BJ (cell line): ENCODE measurements around the gene TSPAN31. TPM values are rescaled to one million over a fixed set of nuclear protein-coding genes. Genes with fewer than 3 reads are reported as not detected.

Source experiments
- CTCF ChIA-PET: fragments of 350-600 bp; formaldehyde crosslinking; extraction: SDS; loops from one replicate; lab custom pipeline; 2021; ENCODE audit warnings: antibody characterized with exemption, inconsistent platforms; lab: Yijun Ruan, JAX
- POLR2A ChIA-PET: fragments of 300-600 bp; sonication (Branson Sonifier 250); formaldehyde crosslinking; extraction: SDS; loops from one replicate; lab custom pipeline; 2021; ENCODE audit warnings: antibody characterized with exemption; lab: Charles Lee
- DNase-seq: peaks from one replicate; pipeline ENCODE4 v3.0.0-alpha.2; 2011; ENCODE audit warnings: low read depth
- H3K27me3 ChIP-seq: 2 replicates; pipeline ENCODE4 v1.6.0; 2011; ENCODE audit warnings: low read length; ENCODE audit not compliant: control insufficient read depth, insufficient read depth
- H3K36me3 ChIP-seq: 2 replicates; pipeline ENCODE4 v1.5.1; 2011; ENCODE audit warnings: low read length; ENCODE audit not compliant: control insufficient read depth, insufficient read depth
- H3K4me3 ChIP-seq: 2 replicates; pipeline ENCODE4 v1.5.1; 2011; ENCODE audit warnings: low read depth, mild to moderate bottlenecking, control low read depth, low read length
- polyA plus RNA-seq: library from polyadenylated mRNA; depleted of rRNA; stranded (reverse); fragments of >200 nt; gene quantifications from 2 replicates; pipeline ENCODE4 v1.2.3, GENCODE V29; 2011
- TF ChIP-seq, protein P1 (sequence below): IDR thresholded peaks from 2 replicates; pipeline ENCODE4 v1.5.1; 2011; ENCODE audit warnings: low read depth, mild to moderate bottlenecking, control low read depth, inconsistent platforms, low read length, moderate library complexity; ENCODE audit not compliant: insufficient read depth

TSPAN31 gene
- polyA plus RNA-seq, 1 experiment = 25.7 TPM

DNA sequence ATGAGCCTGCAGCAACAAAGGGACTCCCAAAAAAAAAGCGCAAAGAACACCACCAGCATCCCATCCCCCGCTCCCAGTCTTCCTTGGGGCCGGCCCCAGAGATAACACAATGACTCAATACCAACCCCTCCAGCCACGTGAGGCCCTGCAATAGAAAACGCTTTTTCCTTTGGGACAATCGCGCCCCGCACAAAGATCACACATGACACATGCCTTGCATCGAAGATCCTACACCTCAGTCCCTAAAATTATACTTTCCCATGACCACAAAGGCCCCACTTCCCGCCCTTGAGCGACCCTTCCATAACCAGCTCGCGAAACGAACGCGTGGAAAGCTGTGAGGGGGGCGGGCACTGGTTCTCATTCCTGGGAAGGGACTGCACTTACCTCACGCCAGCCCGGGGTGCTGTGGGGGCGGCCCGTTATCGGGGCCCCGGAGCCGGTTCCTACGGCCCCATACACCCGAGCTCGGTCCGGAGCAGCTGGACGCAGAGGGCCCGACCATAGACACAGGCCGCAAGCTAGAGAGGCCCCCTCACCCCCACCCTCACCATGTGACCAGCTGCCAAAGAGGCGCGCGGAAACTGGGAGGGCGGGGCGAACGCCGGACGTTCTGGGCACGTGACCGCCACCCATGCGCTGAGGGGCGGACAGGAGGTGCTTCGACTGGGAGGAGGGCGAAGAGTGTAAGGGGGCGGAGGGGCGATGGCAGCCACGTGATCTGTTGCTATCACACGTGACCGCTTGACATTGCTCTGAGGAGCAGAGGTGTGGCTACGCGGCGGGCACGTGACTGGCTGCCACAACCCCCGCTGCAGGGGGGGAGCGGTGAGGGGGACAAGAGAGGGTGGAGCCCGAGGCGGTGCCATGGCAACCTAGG lies 7.2 kb downstream of the TSPAN31 start, which contains the start of gene CDK4:
Gene CDK4, minus strand, starts transcription at position 523 of the 880 bp plus-strand sequence. CDS start 593 bp downstream, outside the sequence.
- TF ChIP-seq, protein P1, sequence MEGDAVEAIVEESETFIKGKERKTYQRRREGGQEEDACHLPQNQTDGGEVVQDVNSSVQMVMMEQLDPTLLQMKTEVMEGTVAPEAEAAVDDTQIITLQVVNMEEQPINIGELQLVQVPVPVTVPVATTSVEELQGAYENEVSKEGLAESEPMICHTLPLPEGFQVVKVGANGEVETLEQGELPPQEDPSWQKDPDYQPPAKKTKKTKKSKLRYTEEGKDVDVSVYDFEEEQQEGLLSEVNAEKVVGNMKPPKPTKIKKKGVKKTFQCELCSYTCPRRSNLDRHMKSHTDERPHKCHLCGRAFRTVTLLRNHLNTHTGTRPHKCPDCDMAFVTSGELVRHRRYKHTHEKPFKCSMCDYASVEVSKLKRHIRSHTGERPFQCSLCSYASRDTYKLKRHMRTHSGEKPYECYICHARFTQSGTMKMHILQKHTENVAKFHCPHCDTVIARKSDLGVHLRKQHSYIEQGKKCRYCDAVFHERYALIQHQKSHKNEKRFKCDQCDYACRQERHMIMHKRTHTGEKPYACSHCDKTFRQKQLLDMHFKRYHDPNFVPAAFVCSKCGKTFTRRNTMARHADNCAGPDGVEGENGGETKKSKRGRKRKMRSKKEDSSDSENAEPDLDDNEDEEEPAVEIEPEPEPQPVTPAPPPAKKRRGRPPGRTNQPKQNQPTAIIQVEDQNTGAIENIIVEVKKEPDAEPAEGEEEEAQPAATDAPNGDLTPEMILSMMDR = no peak
- peaks cover 6% of the 10 kb centered on the region for H3K27me3 ChIP-seq
- peak; percentile 99 for DNase-seq
- CTCF ChIA-PET = interaction anchor here (0.9 to 1.1 kb wide), 3 partner anchors 15 to 28 kb away, joined by 3 to 4 read pairs (median 3); no protein-coding TSS in a partner anchor
- peak within 1 kb of the TSS; percentile 81 for H3K4me3 ChIP-seq
- POLR2A ChIA-PET = interaction anchor here (1.1 kb wide), 1 partner anchor 20 kb away, joined by 3 read pairs; the partner anchor contains the start of genes EEF1AKMT3 and METTL1
- peaks cover 10% of the 10 kb centered on the region for H3K36me3 ChIP-seq

DNA sequence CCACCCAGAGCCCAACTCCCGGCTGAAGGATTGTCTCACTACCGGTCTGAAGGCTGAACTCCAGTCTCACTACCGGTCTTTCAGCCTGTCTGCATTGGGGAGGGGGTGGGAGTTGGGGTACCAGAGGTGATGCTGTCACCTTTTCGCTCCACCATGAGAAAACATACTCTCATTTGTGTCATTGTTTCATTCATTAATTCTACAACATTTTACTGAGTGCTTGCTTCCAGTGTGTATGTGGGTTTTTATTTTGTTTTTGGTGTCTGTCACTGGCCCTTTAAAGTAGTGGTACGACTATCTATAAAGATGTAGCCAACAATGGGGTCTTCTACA lies 7.8 kb downstream of the TSPAN31 start:
- Histone ChIP-seq H3K4me3 (peak overlapping the region; percentile 3), H3K36me3 (peaks cover 7% of the 10 kb centered on the region), H3K27me3 (peaks cover 6% of the 10 kb centered on the region)
- TF ChIP-seq, protein P1 = no peak
- CTCF ChIA-PET = interaction anchor here (0.9 to 1.1 kb wide), 3 partner anchors 16 to 27 kb away, joined by 3 to 4 read pairs (median 3); no protein-coding TSS in a partner anchor
- DNase-seq = no peak
- POLR2A ChIA-PET = interaction anchor here (1.1 kb wide), 1 partner anchor 19 kb away, joined by 3 read pairs; the partner anchor contains the start of genes EEF1AKMT3 and METTL1

DNA sequence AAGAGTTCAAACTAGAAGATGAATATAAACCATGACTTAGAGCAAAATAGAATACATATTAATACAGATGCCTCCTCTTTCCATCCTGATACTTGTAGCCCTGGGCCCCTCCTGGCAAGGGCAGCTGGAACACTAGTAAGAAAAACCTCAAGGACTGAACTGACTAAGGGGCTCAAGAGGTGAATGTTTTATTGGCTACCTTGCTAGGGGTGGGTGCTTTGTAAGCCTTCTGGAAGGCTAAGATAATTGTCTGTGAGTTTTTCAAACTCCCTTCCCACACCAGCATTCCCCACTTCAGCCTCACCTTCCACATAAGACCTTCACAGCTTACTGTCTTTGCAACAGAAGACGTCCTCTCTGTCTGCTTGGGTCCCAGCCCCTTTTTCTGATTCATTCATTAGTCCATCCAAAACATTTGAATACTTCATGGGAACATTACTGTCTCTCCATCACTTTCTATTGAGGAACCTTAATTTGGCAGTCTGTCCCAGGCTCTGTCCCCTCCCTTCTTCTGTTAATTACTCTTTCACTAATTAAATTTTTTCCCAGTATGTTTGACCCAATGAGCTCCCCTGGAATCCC lies 9.0 kb downstream of the TSPAN31 start:
- no peak for DNase-seq
- Histone ChIP-seq H3K27me3 (peaks cover 6% of the 10 kb centered on the region), H3K36me3 (peaks cover 4% of the 10 kb centered on the region), H3K4me3 (no peak overlapping the region)
- ChIA-PET CTCF (interaction anchor here (0.6 kb wide), 1 partner anchor 28 kb away, joined by 3 read pairs; no protein-coding TSS in a partner anchor), POLR2A (no interaction called here)
- TF ChIP-seq, protein P1 = no peak

DNA sequence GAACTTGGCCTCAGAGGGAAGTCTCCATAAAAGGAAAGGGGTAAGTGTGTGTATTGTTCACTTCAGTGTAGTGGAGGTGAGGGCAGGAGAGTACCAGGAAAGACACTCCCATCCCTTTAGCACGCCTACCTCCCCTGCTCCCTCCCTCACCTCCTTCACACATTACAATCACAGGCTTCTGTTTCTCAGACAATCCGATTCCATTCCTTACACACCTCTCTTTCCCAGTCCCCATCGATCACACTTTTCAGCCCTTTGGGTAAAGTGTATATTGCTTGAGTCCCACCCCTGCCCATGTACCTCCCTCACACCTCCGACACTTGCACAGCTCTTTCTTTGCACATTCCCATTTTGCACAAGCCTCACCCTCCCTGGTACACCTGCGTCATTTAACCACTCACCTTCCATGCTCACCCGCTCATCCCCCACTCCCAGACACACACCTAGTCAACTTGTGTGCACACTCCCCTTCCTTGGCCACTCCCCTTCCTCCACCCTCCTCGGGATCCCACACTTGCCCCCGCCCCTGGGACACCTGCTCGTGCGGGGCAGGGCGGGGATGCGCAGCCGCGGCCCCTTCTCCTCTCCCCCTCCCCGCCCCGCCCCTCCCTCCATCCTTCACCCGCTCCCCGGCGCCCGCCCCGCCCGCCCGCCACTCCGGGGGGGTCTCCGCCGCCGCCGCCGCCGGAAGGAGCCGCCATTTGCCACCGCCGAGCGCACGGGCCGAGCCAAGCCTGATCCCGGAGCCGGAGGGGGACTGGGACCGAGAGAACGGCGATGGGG lies 9.8 kb downstream of the TSPAN31 start, which contains the start of gene MARCHF9:
Gene MARCHF9, plus strand, starts transcription at position 693 of the 783 bp plus-strand sequence. CDS start 426 bp downstream, outside the sequence.
- DNase-seq = no peak
- ChIA-PET CTCF (interaction anchor here (0.5 to 0.6 kb wide), 2 partner anchors 28 to 48 kb away, joined by 3 read pairs; no protein-coding TSS in a partner anchor), POLR2A (no interaction called here)
- H3K27me3 ChIP-seq = peaks cover 6% of the 10 kb centered on the region
- TF ChIP-seq, protein P1 = no peak
- H3K4me3 ChIP-seq = peak within 1 kb of the TSS; percentile 52
- no peaks in the 10 kb centered on the region; the same call in 1 of the 2 replicates for H3K36me3 ChIP-seq
